Keratinocyte (primary cell): ENCODE measurements around the gene TBC1D14. TPM values are rescaled to one million over a fixed set of nuclear protein-coding genes. Genes with fewer than 3 reads are reported as not detected.

Experiments
- DNase-seq: peaks from one replicate; pipeline ENCODE4 v3.0.0-alpha.2; 2011; ENCODE audit warnings: low read depth, missing footprints, low spot score
- FAIRE-seq: peaks from 2 replicates; lab custom pipeline; 2011; peaks lifted over from hg19 to GRCh38; lab: Jason Lieb, UNC
- H2AFZ ChIP-seq: 2 replicates; pipeline ENCODE4 v1.6.0; 2012; ENCODE audit warnings: low read length, control low read depth, inconsistent platforms; ENCODE audit not compliant: control insufficient read depth
- H3K27ac ChIP-seq: 2 replicates; pipeline ENCODE4 v1.5.1; 2011; ENCODE audit warnings: low read length; ENCODE audit not compliant: control insufficient read depth, insufficient read depth
- H3K27me3 ChIP-seq: 3 replicates; pipeline ENCODE4 v1.6.0; 2011; ENCODE audit warnings: low read length; ENCODE audit not compliant: control insufficient read depth, insufficient read depth; ENCODE audit errors: extremely low read depth
- H3K36me3 ChIP-seq, 2 experiments: 2 replicates in 1 of 2; 3 replicates in 1 of 2; pipeline ENCODE4 v1.5.1; 2011; ENCODE audit warnings: low read length in 2 of 2, mild to moderate bottlenecking in 1 of 2; ENCODE audit not compliant: control insufficient read depth in 2 of 2, insufficient read depth in 2 of 2; ENCODE audit errors: extremely low read depth in 1 of 2
- H3K4me1 ChIP-seq: 3 replicates; pipeline ENCODE4 v1.5.1; 2011; ENCODE audit warnings: low read length; ENCODE audit not compliant: control insufficient read depth, insufficient read depth; ENCODE audit errors: extremely low read depth
- H3K4me2 ChIP-seq: 3 replicates; pipeline ENCODE4 v1.6.0; 2011; ENCODE audit warnings: low read depth, low read length; ENCODE audit not compliant: control insufficient read depth, insufficient read depth; ENCODE audit errors: extremely low read depth
- H3K4me3 ChIP-seq, 3 experiments: fragments of 200-600 bp in 1 of 3; sonication (generic) in 1 of 3; 2 replicates in 2 of 3; 3 replicates in 1 of 3; pipeline ENCODE4 v1.5.1; 2011 to 2016; ENCODE audit warnings: low read length in 3 of 3, mild to moderate bottlenecking in 3 of 3, control low read depth in 2 of 3, inconsistent platforms in 1 of 3, low read depth in 1 of 3, mixed read lengths in 1 of 3, mixed run types in 1 of 3, moderate library complexity in 1 of 3; ENCODE audit not compliant: control insufficient read depth in 2 of 3, insufficient read depth in 2 of 3; ENCODE audit errors: extremely low read depth in 1 of 3
- H3K79me2 ChIP-seq: 2 replicates; pipeline ENCODE4 v1.6.0; 2012; ENCODE audit warnings: low read length; ENCODE audit not compliant: control insufficient read depth, insufficient read depth
- H3K9ac ChIP-seq: 3 replicates; pipeline ENCODE4 v1.6.0; 2011; ENCODE audit warnings: low read length; ENCODE audit not compliant: control insufficient read depth, insufficient read depth; ENCODE audit errors: extremely low read depth
- H3K9me1 ChIP-seq: 3 replicates; pipeline ENCODE4 v1.6.0; 2011; ENCODE audit warnings: low read length; ENCODE audit not compliant: control insufficient read depth, insufficient read depth; ENCODE audit errors: extremely low read depth
- H3K9me3 ChIP-seq: 2 replicates; pipeline ENCODE4 v1.5.1; 2012; ENCODE audit warnings: low read depth, low read length; ENCODE audit not compliant: control insufficient read depth
- H4K20me1 ChIP-seq: 3 replicates; pipeline ENCODE4 v1.6.0; 2011; ENCODE audit warnings: low read length; ENCODE audit not compliant: control insufficient read depth, insufficient read depth; ENCODE audit errors: extremely low read depth
- CTCF ChIP-seq, 3 experiments: IDR thresholded peaks in 1 of 3; conservative IDR thresholded peaks in 1 of 3; optimal IDR thresholded peaks in 1 of 3; 2 replicates in 2 of 3; 3 replicates in 1 of 3; pipeline versions ENCODE3 to v1.5.1; 2011; ENCODE audit warnings: low read length in 3 of 3, mild to moderate bottlenecking in 3 of 3, moderate library complexity in 2 of 3, control low read depth in 1 of 3, inconsistent platforms in 1 of 3; ENCODE audit not compliant: insufficient read depth in 2 of 3; ENCODE audit errors: extremely low read depth in 1 of 3
- EZH2 ChIP-seq: IDR thresholded peaks from one replicate; pipeline ENCODE4 v1.6.1; 2012; ENCODE audit warnings: inconsistent platforms, mild to moderate bottlenecking, low read length, moderate library complexity
- dilution Hi-C: fragments of 300-500 bp; cut with MboI; formaldehyde crosslinking; loops from one replicate; pipeline ENCODE4 v1.7.0; 2020; ENCODE audit warnings: low sequenced_read_pairs; ENCODE audit not compliant: extremely low pct_ligation_motif_present
- polyA plus RNA-seq, 5 experiments: library from polyadenylated mRNA; depleted of rRNA in 3 of 5; stranded (reverse) in 3 of 5; stranded (forward) in 1 of 5; unstranded in 1 of 5; fragments of >200 nt; gene quantifications; 1 replicate in 1 of 5; 2 replicates in 3 of 5; 3 replicates in 1 of 5; pipeline versions ENCODE4 v1.2.1 to v1.2.3, GENCODE V29; 2011 to 2012; ENCODE audit warnings: missing spikeins in 2 of 5, low read depth in 1 of 5, low replicate concordance in 1 of 5

TBC1D14 gene
- polyA plus RNA-seq, 1 donor (not counting 4 experiments of a cell fraction or from before 2014, with no cell fraction given): 55.1 TPM

- Histone ChIP-seq H4K20me1 (no peaks in the 10 kb centered on the region), H2AFZ (no peak overlapping the region), H3K27ac (no peak overlapping the region), H3K79me2 (no peaks in the 10 kb centered on the region), H3K36me3 (peaks cover 42 to 48% of the 10 kb centered on the region in 2 experiments), H3K4me3 (no peak overlapping the region), H3K27me3 (no peaks in the 10 kb centered on the region), H3K4me1 (no peaks in the 10 kb centered on the region), H3K9me1 (no peaks in the 10 kb centered on the region), H3K9ac (no peak overlapping the region), H3K9me3 (no peaks in the 10 kb centered on the region), H3K4me2 (no peak overlapping the region)
- DNase-seq: no peak
- no peak for FAIRE-seq
- dilution Hi-C loops: no loop called here
- no peak for TF ChIP-seq CTCF (optimal IDR thresholded peaks at IDR 0.05 in 1 of 3, IDR thresholded peaks at IDR 0.05 in 1 of 3, conservative IDR thresholded peaks at IDR 0.05 in 1 of 3; ENCODE audit: extremely low read depth in 1 of 3, insufficient read depth in 2 of 3, low read length in 3 of 3)
- no peak for TF ChIP-seq EZH2
Observed at GRCh38 chr4:7027913-7028312, 118.3 kb downstream of the TBC1D14 start.

GRCh38 chr4:7029212-7029611 is 119.6 kb downstream of the TBC1D14 start:
- H4K20me1 ChIP-seq: no peaks in the 10 kb centered on the region
- H3K27ac ChIP-seq: no peak overlapping the region
- no peaks in the 10 kb centered on the region for H3K4me1 ChIP-seq
- no peak for DNase-seq
- FAIRE-seq: no peak
- no peak overlapping the region for H3K4me3 ChIP-seq
- no peaks in the 10 kb centered on the region for H3K9me1 ChIP-seq
- H3K9ac ChIP-seq: no peak overlapping the region
- H3K9me3 ChIP-seq: no peaks in the 10 kb centered on the region
- no peaks in the 10 kb centered on the region for H3K27me3 ChIP-seq
- dilution Hi-C loops: no loop called here
- H3K79me2 ChIP-seq: no peaks in the 10 kb centered on the region
- no peak overlapping the region for H2AFZ ChIP-seq
- peaks cover 31 to 40% of the 10 kb centered on the region in 2 experiments for H3K36me3 ChIP-seq
- H3K4me2 ChIP-seq: no peak overlapping the region
- TF ChIP-seq EZH2 (no peak), CTCF (optimal IDR thresholded peaks at IDR 0.05 in 1 of 3, IDR thresholded peaks at IDR 0.05 in 1 of 3, conservative IDR thresholded peaks at IDR 0.05 in 1 of 3; ENCODE audit: extremely low read depth in 1 of 3, insufficient read depth in 2 of 3, low read length in 3 of 3) (no peak)
